ENCODE results near the gene CDH12. TPM values are rescaled to one million over a fixed set of nuclear protein-coding genes. Genes with fewer than 3 reads are reported as not detected.
"Not testable (repeated sequence)": the region's sequence is repeated elsewhere in the genome, so short reads cannot be mapped to it uniquely, and the experiment has no call there.

Gene CDH12
- total RNA-seq, 1 donor from 2014 or later = not detected

DNA sequence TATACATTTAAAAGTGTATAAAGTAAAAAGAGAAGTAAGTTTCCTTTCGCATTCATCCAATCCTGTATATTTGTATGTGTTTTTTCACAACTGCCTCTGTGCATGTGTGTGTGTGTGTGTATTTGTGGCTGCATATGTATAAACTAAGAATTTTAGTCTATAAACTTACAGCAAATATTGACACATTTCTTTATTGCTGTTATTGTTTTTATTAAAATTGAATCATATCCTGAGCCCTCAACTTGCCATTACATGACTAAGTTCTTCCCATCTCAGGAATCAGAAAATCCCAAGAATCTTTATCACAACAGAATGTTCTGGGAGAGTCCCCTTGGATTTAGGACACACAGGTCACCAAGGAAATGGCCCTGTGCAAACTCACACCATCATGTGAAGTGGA, 712.7 kb downstream of the CDH12 start:
- ATAC-seq; intact Hi-C loops (cut with DNase I); DNase-seq (ENCODE audit: low spot score): not testable (repeated sequence)

- intact Hi-C loops (cut with DNase I); ATAC-seq; DNase-seq (ENCODE audit: low spot score): not testable (repeated sequence)
These were observed 713.4 kb downstream of the CDH12 start for GRCh38 chr5:22139662-22140300.

GRCh38 chr5:22111320-22111719, 741.8 kb downstream of the CDH12 start:
- ATAC-seq (no peak), DNase-seq (ENCODE audit: low spot score) (no peak)
- intact Hi-C loops (cut with DNase I) = no loop called here

- ATAC-seq (no peak), DNase-seq (ENCODE audit: low spot score) (no peak)
- intact Hi-C loops (cut with DNase I) = no loop called here
These were observed 743.8 kb downstream of the CDH12 start for GRCh38 chr5:22109315-22109714.

- intact Hi-C loops (cut with DNase I) = no loop called here
- ATAC-seq = no peak
- no peak for DNase-seq (ENCODE audit: low spot score)
These were observed 744.6 kb downstream of the CDH12 start for GRCh38 chr5:22108545-22108944.

GRCh38 chr5:22102823-22103359, 750.3 kb downstream of the CDH12 start:
- no peak for ATAC-seq
- intact Hi-C loops (cut with DNase I) = no loop called here
- DNase-seq (ENCODE audit: low spot score) = no peak

GRCh38 chr5:22088517-22088916, 764.6 kb downstream of the CDH12 start:
- intact Hi-C loops (cut with DNase I) = no loop called here
- no peak for ATAC-seq
- no peak for DNase-seq (ENCODE audit: low spot score)

GRCh38 chr5:22079566-22079965, 773.6 kb downstream of the CDH12 start:
- DNase-seq (ENCODE audit: low spot score) = no peak
- ATAC-seq = no peak
- intact Hi-C loops (cut with DNase I) = no loop called here

DNA sequence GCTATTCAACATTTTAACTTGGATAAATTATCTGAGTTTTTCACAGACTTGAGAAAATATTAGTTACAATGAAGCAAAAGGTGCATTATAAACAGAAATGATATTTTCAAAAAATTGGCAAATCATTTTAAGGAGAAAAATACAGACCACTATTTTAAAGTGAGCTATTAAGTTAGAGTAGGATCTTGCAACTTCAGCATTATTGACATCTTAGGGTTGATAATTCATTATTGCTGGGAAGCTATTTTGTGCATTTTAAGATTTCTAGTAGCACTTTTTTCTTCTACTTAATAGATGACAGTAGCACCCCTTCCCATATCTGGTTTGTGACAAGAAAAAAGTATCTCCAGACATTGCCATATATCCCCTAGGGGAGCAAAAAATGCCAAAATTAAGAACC, 774.1 kb downstream of the CDH12 start:
- DNase-seq (ENCODE audit: low spot score) = no peak
- intact Hi-C loops (cut with DNase I) = no loop called here
- no peak for ATAC-seq

GRCh38 chr5:22076586-22076985, 776.6 kb downstream of the CDH12 start:
- DNase-seq (ENCODE audit: low spot score) (no peak), ATAC-seq (no peak)

GRCh38 chr5:22070186-22070728, 782.9 kb downstream of the CDH12 start:
- DNase-seq (ENCODE audit: low spot score) (no peak), ATAC-seq (no peak)
- intact Hi-C loops (cut with DNase I) = no loop called here

More at GRCh38 chr5:22076586-22076985, 776.6 kb downstream of the CDH12 start:
- intact Hi-C loops (cut with DNase I) = no loop called here

- intact Hi-C loops (cut with DNase I) = loop anchor here (5.0 kb wide), 1 partner anchor 294 kb away; no protein-coding TSS in a partner anchor
- DNase-seq (ENCODE audit: low spot score) (no peak), ATAC-seq (no peak)
These were observed 789.4 kb downstream of the CDH12 start for GRCh38 chr5:22063717-22064116.

DNA sequence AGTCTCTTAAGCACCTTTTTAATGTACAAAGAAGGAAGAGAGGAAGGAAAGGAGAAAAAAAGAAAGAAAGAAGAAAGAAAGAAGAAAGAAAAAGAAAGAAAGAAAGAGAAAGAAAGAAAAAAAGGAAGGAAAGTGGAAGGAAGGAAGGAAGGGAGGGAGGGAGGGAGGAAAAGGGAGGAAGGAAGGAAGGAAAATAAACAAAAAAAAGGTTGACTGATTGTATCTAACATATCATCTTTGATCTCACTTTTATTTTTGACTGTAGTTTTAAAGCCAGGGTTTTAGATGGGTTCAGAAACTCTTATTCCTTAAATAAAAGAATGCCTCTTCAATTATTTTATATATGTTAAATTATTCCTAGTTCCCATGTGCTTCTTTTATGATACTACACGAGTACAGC, 794.5 kb downstream of the CDH12 start:
- DNase-seq (ENCODE audit: low spot score) = no peak
- ATAC-seq = no peak
- intact Hi-C loops (cut with DNase I) = no loop called here

- intact Hi-C loops (cut with DNase I) = no loop called here
- DNase-seq (ENCODE audit: low spot score) = no peak
- ATAC-seq = no peak
These were observed 796.1 kb downstream of the CDH12 start for GRCh38 chr5:22057012-22057411.

DNA sequence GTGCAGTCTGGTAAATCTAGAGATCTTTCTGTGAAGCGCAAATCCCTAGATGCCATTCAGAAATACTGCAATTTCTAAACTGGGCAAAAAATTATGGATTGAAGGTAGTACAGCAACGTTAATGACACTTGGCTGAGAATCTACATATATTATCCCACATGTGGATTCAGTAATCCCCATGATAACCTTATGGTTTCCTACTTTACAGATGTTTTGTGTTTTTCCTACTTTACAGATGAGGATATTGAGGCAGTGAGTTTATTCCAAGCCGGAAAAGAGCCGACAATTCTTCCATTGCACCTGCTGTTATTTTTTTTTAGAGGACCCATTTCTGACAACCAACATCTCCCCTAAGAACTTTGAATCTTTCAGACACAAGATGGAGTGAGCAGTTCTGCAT, 796.5 kb downstream of the CDH12 start:
- ATAC-seq = no peak
- intact Hi-C loops (cut with DNase I) = no loop called here
- DNase-seq (ENCODE audit: low spot score) = no peak

DNA sequence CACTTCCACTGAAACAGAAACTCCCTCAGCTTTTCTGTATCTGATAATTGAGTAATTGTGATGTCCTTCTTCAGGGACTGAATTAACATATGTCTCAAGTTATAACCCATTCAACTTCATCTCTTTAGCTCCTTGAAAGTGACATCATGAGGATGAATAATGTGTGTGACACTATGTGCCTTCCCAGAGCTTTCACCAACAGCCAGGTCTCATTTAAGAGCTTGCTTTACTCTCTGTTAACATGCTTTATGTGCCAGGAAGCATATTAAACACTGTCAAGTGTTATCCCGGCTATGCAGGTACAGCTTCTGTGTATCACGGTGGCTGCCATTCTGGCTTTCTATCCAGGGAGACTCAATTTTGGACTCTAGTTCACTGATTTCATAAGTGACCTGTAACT, 799.9 kb downstream of the CDH12 start:
- intact Hi-C loops (cut with DNase I) = no loop called here
- DNase-seq (ENCODE audit: low spot score) (no peak), ATAC-seq (no peak)

DNA sequence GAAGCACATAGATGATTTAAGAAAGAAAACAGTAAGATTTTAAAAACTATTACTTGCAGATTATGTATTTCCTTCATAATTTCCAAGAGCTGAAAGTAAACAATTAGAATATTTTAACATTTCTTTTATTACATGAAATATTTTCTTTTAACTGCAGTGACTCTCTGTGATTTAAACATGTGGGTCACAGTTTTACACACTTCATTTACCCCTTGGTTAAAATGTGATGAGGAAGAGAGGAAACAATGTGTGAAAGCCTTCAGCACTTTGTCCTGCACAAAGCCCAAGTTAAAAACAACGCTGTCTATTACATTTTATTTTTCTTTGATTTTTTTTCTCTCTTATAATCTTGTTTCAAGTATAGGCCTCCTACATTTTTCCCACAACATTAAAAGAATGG, 801.3 kb downstream of the CDH12 start:
- DNase-seq (ENCODE audit: low spot score) = no peak
- ATAC-seq = no peak
- intact Hi-C loops (cut with DNase I) = no loop called here

- ATAC-seq = no peak
- DNase-seq (ENCODE audit: low spot score) = no peak
- intact Hi-C loops (cut with DNase I) = no loop called here
These were observed 802.2 kb downstream of the CDH12 start for GRCh38 chr5:22050931-22051330.

- intact Hi-C loops (cut with DNase I) = no loop called here
- no peak for DNase-seq (ENCODE audit: low spot score)
- ATAC-seq = no peak
These were observed 808.9 kb downstream of the CDH12 start for GRCh38 chr5:22044229-22044628.

GRCh38 chr5:22036061-22036460, 817.1 kb downstream of the CDH12 start:
- ATAC-seq (no peak), DNase-seq (ENCODE audit: low spot score) (no peak)
- intact Hi-C loops (cut with DNase I) = no loop called here

DNA sequence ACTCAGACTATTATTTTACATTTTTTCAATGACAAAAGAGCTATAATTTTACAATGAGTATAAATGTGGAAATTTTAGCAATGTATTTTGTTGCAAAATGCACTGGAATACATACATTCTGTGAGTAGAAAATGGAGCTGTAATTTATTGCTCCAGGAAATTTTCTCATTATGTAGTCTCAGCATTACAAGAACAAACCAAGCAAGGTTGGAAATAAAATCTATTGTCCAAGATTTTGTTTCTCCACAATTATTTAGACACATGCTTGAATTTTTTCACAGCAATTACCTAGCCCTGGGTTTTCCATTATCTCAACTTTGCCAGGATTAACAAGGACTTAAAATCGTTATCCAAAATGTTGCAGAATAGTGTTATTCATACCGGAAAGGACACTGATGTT, 820.1 kb downstream of the CDH12 start:
- ATAC-seq = no peak

More for the DNA sequence above, 820.1 kb downstream of the CDH12 start:
- DNase-seq (ENCODE audit: low spot score) = no peak
- intact Hi-C loops (cut with DNase I) = no loop called here
